ENCODE data around the gene PRR33. TPM values are rescaled to one million over a fixed set of nuclear protein-coding genes. Genes with fewer than 3 reads are reported as not detected.

PRR33 gene
- total and polyA plus RNA-seq, 10 of the 15 experiments (the other 5 are each of a cell fraction or from before 2014, with no cell fraction given) = 0.02 to 1.0 (median 0.38) TPM; not detected in 6

DNA sequence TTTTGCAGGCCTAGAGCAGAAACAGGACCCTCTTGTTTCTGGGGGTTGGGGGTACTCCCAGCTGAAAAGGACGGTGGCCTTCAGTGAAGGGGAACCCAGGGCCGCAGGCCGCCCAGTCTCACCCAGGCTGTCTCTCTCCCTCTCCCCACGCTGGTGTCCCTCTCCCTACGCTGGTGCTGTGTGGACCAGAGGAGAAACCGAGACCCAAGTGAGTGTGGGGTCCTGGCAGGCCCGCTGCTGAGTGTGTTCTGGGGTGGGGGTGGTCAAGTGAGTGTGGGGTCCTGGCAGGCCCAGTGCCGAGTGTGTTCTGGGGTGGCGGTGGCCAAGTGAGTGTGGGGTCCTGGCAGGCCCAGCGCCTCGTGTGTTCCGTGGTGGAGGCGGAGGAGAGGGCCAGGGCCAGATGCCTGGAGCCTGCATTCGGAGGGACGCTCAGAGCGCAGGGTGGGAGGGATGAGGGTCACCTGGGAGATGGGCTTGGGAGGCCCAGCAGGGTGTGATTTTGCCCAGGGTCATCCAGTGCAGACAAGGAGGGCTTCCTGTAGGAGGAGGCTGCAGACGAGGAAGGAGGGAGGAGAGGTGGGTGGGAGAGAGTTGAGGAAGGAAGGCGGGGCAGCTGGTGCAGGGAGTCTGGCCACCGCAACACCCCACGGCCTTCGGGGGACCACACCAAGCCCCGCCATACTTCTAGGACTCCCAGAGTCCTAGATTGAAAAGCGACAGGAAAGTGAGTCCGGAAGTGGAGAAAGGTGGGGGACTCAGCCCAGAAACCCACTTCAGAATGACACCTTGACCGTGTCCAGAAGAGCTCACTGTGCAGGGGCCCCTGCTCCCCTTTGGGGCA lies 38.1 kb upstream of the PRR33 start:
- TF ChIP-seq IRF4 (IDR thresholded peaks at IDR 0.05; ENCODE audit: low read depth, low read length) = no peak
- TF ChIP-seq, protein P1, sequence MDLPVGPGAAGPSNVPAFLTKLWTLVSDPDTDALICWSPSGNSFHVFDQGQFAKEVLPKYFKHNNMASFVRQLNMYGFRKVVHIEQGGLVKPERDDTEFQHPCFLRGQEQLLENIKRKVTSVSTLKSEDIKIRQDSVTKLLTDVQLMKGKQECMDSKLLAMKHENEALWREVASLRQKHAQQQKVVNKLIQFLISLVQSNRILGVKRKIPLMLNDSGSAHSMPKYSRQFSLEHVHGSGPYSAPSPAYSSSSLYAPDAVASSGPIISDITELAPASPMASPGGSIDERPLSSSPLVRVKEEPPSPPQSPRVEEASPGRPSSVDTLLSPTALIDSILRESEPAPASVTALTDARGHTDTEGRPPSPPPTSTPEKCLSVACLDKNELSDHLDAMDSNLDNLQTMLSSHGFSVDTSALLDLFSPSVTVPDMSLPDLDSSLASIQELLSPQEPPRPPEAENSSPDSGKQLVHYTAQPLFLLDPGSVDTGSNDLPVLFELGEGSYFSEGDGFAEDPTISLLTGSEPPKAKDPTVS (IDR thresholded peaks at IDR 0.05; ENCODE audit: low read depth, low read length) = no peak
- TF ChIP-seq ZSCAN29 (IDR thresholded peaks at IDR 0.05) = no peak
- TF ChIP-seq NFIC (IDR thresholded peaks at IDR 0.05; ENCODE audit: low read depth, low read length) = no peak
- TF ChIP-seq, protein P2, sequence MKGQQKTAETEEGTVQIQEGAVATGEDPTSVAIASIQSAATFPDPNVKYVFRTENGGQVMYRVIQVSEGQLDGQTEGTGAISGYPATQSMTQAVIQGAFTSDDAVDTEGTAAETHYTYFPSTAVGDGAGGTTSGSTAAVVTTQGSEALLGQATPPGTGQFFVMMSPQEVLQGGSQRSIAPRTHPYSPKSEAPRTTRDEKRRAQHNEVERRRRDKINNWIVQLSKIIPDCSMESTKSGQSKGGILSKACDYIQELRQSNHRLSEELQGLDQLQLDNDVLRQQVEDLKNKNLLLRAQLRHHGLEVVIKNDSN (IDR thresholded peaks at IDR 0.05; ENCODE audit: borderline replicate concordance, extremely low read length, insufficient read depth, low read depth, low read length) = no peak
- no peak for TF ChIP-seq SREBF1 (IDR thresholded peaks at IDR 0.05; ENCODE audit: low read length)
- TF ChIP-seq SIN3A (IDR thresholded peaks at IDR 0.05; ENCODE audit: low read depth, low read length) = no peak
- no peak for TF ChIP-seq NFYA (IDR thresholded peaks at IDR 0.05; ENCODE audit: borderline replicate concordance, low read depth, low read length)
- no peak for TF ChIP-seq POLR2AphosphoS2 (IDR thresholded peaks at IDR 0.05; ENCODE audit: low read depth, low read length)
- TF ChIP-seq SPI1 (IDR thresholded peaks at IDR 0.05; ENCODE audit: borderline replicate concordance, insufficient read depth, low read depth, low read length) = no peak
- TF ChIP-seq GABPA (IDR thresholded peaks at IDR 0.05; ENCODE audit: low read depth) = no peak
- TF ChIP-seq ZNF24 (IDR thresholded peaks at IDR 0.05) = no peak
- TF ChIP-seq NR2F1 (conservative IDR thresholded peaks at IDR 0.05) = no peak
- no peak for TF ChIP-seq MEF2B (IDR thresholded peaks at IDR 0.05; ENCODE audit: partially characterized antibody, poor library complexity, severe bottlenecking)
- no peak for TF ChIP-seq POLR2A (IDR thresholded peaks at IDR 0.05; ENCODE audit: low read depth, low read length)
- TF ChIP-seq, protein P3, sequence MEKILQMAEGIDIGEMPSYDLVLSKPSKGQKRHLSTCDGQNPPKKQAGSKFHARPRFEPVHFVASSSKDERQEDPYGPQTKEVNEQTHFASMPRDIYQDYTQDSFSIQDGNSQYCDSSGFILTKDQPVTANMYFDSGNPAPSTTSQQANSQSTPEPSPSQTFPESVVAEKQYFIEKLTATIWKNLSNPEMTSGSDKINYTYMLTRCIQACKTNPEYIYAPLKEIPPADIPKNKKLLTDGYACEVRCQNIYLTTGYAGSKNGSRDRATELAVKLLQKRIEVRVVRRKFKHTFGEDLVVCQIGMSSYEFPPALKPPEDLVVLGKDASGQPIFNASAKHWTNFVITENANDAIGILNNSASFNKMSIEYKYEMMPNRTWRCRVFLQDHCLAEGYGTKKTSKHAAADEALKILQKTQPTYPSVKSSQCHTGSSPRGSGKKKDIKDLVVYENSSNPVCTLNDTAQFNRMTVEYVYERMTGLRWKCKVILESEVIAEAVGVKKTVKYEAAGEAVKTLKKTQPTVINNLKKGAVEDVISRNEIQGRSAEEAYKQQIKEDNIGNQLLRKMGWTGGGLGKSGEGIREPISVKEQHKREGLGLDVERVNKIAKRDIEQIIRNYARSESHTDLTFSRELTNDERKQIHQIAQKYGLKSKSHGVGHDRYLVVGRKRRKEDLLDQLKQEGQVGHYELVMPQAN (conservative IDR thresholded peaks at IDR 0.05) = no peak
- TF ChIP-seq, protein P4, sequence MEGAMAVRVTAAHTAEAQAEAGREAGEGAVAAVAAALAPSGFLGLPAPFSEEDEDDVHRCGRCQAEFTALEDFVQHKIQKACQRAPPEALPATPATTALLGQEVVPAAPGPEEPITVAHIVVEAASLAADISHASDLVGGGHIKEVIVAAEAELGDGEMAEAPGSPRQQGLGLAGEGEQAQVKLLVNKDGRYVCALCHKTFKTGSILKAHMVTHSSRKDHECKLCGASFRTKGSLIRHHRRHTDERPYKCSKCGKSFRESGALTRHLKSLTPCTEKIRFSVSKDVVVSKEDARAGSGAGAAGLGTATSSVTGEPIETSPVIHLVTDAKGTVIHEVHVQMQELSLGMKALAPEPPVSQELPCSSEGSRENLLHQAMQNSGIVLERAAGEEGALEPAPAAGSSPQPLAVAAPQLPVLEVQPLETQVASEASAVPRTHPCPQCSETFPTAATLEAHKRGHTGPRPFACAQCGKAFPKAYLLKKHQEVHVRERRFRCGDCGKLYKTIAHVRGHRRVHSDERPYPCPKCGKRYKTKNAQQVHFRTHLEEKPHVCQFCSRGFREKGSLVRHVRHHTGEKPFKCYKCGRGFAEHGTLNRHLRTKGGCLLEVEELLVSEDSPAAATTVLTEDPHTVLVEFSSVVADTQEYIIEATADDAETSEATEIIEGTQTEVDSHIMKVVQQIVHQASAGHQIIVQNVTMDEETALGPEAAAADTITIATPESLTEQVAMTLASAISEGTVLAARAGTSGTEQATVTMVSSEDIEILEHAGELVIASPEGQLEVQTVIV (IDR thresholded peaks at IDR 0.05; ENCODE audit: borderline replicate concordance, partially characterized antibody) = no peak
- no peak for ATAC-seq
- POLR2A ChIA-PET = no interaction called here
- in situ Hi-C loops (cut with MboI) (no loop called here), intact Hi-C loops (cut with micrococcal nuclease; ENCODE audit: unreplicated experiment) (no loop called here)
- SMC1A ChIA-PET (ENCODE audit: uncharacterized antibody, unreplicated experiment) = no interaction called here
- Histone ChIP-seq H3K36me3 (ENCODE audit: control insufficient read depth in 2 of 2, insufficient read depth in 2 of 2, low read length in 1 of 2) (no peaks in the 10 kb centered on the region), H3K27ac (ENCODE audit: control insufficient read depth, insufficient read depth) (no peak overlapping the region), H3K4me3 (no peak overlapping the region), H3K4me2 (ENCODE audit: control insufficient read depth, insufficient read depth) (no peak overlapping the region), H4K20me1 (ENCODE audit: control insufficient read depth, insufficient read depth) (no peaks in the 10 kb centered on the region), H3K9me3 (replicated peaks; ENCODE audit: control insufficient read depth, insufficient read depth, low read length) (no peaks in the 10 kb centered on the region), H3K4me1 (ENCODE audit: control insufficient read depth, insufficient read depth, low read length) (no peaks in the 10 kb centered on the region), H2AFZ (ENCODE audit: control insufficient read depth, low read depth, low read length) (no peak overlapping the region), H3K27me3 (replicated peaks in 1 of 2; ENCODE audit: control insufficient read depth in 2 of 2, insufficient read depth in 2 of 2, low read length in 1 of 2) (no peaks in the 10 kb centered on the region; a peak in 2 of 4 replicates), H3K79me2 (ENCODE audit: control insufficient read depth, insufficient read depth, low read length) (no peaks in the 10 kb centered on the region), H3K9ac (ENCODE audit: control insufficient read depth, insufficient read depth, low read length) (no peak overlapping the region)
- RAD21 ChIA-PET (ENCODE audit: unreplicated experiment) = no interaction called here
- CTCF ChIA-PET = no interaction called here
- DNase-seq (ENCODE audit: low read depth, low spot score) = no peak
- no TSS peak for BruUV-seq (replicated peaks)
- FAIRE-seq = no peak
- WGBS (ENCODE audit: insufficient coverage, insufficient replicate concordance, low lambda C conversion rate, missing lambda C conversion rate) = 59% methylated on average over 23 of the region's 25 CpGs
